Ishikawa (cell line): ENCODE measurements around the gene FXN.

Experiments
- CEBPB ChIP-seq: IDR thresholded peaks from 2 replicates; pipeline ENCODE4 v1.6.1; 2012
- CREB1 ChIP-seq: IDR thresholded peaks from 2 replicates; pipeline ENCODE4 v1.6.1; 2012; ENCODE audit warnings: low read depth
- EGR1 ChIP-seq: IDR thresholded peaks from 2 replicates; pipeline ENCODE4 v1.6.1; 2012
- EP300 ChIP-seq: IDR thresholded peaks from 2 replicates; pipeline ENCODE4 v1.6.1; 2012; ENCODE audit warnings: borderline replicate concordance
- FOXM1 ChIP-seq: IDR thresholded peaks from 2 replicates; pipeline ENCODE4 v1.6.1; 2012; ENCODE audit warnings: low read depth, borderline replicate concordance
- NFIC ChIP-seq: IDR thresholded peaks from 2 replicates; pipeline ENCODE4 v1.6.1; 2012
- RAD21 ChIP-seq: IDR thresholded peaks from 2 replicates; pipeline ENCODE4 v1.6.1; 2012; ENCODE audit warnings: low read depth
- TAF1 ChIP-seq: IDR thresholded peaks from 2 replicates; pipeline ENCODE4 v1.6.1; 2012; ENCODE audit warnings: low read depth, mild to moderate bottlenecking
- TCF12 ChIP-seq: IDR thresholded peaks from 2 replicates; pipeline ENCODE4 v1.6.1; 2012; ENCODE audit warnings: low read depth
- TEAD4 ChIP-seq: IDR thresholded peaks from 2 replicates; pipeline ENCODE4 v1.6.1; 2012
- YY1 ChIP-seq: IDR thresholded peaks from 2 replicates; pipeline ENCODE4 v1.6.1; 2012; ENCODE audit warnings: low read depth
- ZBTB7A ChIP-seq: IDR thresholded peaks from 2 replicates; pipeline ENCODE4 v1.6.1; 2012; ENCODE audit warnings: low read depth
- TF ChIP-seq, protein P1 (sequence below): IDR thresholded peaks from 2 replicates; pipeline ENCODE4 v1.6.1; 2012
- TF ChIP-seq, protein P2 (sequence below): IDR thresholded peaks from 2 replicates; pipeline ENCODE4 v1.6.1; 2012
- TF ChIP-seq, protein P3 (sequence below): IDR thresholded peaks from 2 replicates; pipeline ENCODE4 v1.6.1; 2012; ENCODE audit warnings: low read depth, mild to moderate bottlenecking

Gene FXN

DNA sequence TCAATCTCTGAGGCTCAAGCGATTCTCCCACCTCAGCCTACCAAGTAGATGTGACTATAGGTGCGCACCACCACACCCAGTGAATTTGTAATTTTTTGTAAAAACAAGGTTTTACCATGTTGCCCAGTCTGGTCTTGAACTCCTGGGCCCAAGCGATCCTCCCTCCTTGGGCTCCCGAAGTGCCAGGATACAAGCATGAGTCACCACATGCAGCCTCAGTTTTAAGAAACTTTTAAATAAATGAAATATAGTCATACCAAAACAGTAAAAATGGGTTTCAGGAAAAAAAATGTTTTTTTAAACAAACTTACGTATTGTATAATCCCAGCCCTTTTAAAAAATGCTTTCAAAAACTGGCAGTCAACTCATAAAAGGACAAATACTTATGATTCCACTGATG lies 26.6 kb downstream of the FXN start:
- no peak for TF ChIP-seq EGR1
- TF ChIP-seq YY1: no peak
- TF ChIP-seq NFIC: no peak
- TF ChIP-seq EP300: no peak
- TF ChIP-seq TAF1: no peak

DNA sequence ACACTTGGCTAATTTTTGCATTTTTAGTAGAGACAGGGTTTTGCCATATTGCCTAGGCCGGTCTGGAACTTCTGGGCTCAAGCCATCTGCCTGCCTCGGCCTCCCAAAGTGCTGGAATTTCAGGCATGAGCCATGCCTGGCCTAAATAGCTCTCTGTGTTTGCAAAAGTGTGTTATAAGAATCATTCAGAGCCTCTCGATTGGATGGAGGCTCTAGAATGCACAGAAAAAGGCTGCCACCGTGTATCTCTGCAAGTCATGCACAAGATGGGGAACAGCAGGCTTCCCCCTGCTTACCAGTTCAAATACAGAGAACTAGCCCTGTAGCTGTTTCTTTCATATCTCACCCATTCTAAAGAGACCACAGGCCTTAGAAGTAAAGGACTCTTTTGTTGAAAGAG lies 28.3 kb downstream of the FXN start:
- TF ChIP-seq, protein P1, sequence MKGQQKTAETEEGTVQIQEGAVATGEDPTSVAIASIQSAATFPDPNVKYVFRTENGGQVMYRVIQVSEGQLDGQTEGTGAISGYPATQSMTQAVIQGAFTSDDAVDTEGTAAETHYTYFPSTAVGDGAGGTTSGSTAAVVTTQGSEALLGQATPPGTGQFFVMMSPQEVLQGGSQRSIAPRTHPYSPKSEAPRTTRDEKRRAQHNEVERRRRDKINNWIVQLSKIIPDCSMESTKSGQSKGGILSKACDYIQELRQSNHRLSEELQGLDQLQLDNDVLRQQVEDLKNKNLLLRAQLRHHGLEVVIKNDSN: no peak
- TF ChIP-seq TCF12 (no peak), ZBTB7A (no peak), TEAD4 (no peak), FOXM1 (no peak), EGR1 (no peak), EP300 (no peak), NFIC (no peak), RAD21 (no peak), CREB1 (no peak), CEBPB (no peak)
- TF ChIP-seq, protein P2, sequence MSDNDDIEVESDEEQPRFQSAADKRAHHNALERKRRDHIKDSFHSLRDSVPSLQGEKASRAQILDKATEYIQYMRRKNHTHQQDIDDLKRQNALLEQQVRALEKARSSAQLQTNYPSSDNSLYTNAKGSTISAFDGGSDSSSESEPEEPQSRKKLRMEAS: no peak
- TF ChIP-seq, protein P3, sequence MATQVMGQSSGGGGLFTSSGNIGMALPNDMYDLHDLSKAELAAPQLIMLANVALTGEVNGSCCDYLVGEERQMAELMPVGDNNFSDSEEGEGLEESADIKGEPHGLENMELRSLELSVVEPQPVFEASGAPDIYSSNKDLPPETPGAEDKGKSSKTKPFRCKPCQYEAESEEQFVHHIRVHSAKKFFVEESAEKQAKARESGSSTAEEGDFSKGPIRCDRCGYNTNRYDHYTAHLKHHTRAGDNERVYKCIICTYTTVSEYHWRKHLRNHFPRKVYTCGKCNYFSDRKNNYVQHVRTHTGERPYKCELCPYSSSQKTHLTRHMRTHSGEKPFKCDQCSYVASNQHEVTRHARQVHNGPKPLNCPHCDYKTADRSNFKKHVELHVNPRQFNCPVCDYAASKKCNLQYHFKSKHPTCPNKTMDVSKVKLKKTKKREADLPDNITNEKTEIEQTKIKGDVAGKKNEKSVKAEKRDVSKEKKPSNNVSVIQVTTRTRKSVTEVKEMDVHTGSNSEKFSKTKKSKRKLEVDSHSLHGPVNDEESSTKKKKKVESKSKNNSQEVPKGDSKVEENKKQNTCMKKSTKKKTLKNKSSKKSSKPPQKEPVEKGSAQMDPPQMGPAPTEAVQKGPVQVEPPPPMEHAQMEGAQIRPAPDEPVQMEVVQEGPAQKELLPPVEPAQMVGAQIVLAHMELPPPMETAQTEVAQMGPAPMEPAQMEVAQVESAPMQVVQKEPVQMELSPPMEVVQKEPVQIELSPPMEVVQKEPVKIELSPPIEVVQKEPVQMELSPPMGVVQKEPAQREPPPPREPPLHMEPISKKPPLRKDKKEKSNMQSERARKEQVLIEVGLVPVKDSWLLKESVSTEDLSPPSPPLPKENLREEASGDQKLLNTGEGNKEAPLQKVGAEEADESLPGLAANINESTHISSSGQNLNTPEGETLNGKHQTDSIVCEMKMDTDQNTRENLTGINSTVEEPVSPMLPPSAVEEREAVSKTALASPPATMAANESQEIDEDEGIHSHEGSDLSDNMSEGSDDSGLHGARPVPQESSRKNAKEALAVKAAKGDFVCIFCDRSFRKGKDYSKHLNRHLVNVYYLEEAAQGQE: no peak

DNA sequence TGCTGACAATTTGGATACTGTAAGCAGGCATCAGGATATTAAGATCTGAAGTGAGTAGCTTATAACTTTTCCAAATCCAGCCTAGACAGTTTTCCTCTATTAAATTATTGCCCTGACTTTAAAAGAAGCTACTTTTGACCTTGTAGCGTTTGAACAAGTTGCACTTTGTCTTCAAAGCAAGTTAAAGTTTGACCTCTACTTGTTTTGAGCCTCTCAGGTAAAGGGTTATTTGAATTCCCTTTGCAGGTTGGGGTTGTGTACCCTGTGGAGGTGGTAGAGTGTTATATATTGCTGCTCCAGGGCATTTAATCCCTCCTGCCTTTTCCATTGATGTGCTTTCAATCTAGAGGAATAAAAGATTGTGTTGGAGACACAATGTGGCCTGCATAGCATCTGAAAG lies 30.1 kb downstream of the FXN start:
- TF ChIP-seq, protein P1: no peak
- no peak for TF ChIP-seq ZBTB7A
- no peak for TF ChIP-seq TAF1
- TF ChIP-seq, protein P3: no peak
- TF ChIP-seq EP300: no peak
- TF ChIP-seq, protein P2: no peak

DNA sequence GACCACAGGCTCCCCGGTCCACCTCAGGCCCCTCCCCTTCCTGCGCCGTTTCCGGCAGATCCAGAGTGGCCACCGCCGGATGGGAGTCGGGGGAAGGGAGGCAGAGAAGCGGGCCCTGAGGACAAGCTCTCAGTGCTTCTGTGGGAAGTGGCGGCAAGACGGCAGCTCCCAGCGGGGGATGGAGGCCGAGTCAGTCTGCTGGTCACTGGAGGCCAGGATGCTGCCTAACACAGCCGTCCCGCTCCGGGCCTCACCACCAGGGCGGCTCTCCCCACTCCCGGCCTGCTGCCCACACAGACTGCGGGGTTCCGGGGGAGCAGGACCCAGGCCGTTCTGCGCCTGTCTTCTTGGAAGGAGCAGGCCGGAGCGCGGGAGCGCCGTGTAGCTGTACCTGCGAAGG lies 31.4 kb downstream of the FXN start:
- TF ChIP-seq, protein P3: no peak
- TF ChIP-seq TEAD4 (no peak), FOXM1 (no peak), YY1 (no peak), TCF12 (no peak), TAF1 (no peak), CEBPB (no peak)

DNA sequence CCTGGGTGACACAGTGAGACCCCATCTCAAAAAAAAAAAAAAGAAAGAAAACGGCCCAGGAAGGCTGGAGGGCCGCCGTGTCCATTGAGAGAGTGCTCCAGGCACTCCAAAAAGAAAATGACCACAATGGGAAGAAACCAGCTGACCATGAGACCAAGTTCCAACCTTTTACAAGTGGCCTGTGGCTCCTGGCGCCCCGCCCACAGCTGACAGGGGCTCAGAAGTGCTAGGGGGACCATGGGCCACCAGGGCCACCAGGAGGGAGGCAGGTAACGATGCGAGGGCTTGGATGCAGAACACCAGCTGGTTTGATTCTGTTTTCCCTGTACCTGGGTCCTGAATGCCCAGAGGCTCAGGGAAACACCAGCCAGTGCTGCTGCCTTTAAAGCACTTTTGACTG lies 34.6 kb downstream of the FXN start:
- TF ChIP-seq, protein P1: no peak

DNA sequence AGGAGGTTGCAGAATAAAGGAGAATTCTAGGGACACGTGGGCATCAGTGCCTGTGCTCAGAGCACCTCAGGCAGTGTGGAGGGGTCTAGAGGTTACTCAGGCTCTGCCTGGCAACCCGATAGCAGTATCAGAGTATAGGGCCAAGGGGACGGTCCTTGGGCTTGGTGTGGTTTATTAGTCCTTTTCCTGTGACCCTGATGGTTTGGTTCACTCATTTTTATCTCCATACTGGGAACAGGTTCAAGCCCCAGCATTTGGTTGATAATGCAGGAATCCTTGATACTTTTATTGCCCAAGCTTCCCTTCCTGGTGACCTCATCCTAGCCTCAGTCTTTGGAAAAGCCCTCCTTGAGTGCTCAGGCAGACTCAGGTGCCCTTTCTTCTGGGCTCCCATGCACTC lies 35.5 kb downstream of the FXN start:
- TF ChIP-seq CEBPB: no peak
